GM13976 (cell line): ENCODE measurements around the gene DLK1.

ENCODE experiments used
- DNase-seq: peaks from one replicate; pipeline ENCODE4 v3.0.0; 2012; ENCODE audit warnings: low spot score
- in situ Hi-C: fragments of 300-500 bp; cut with MboI; formaldehyde crosslinking; loops from one replicate; pipeline ENCODE4 v1.12.0; 2022; ENCODE audit warnings: low sequenced_read_pairs, mixed read lengths, inconsistent platforms; ENCODE audit not compliant: unreplicated experiment
- TF ChIP-seq, protein P1 (sequence below): IDR thresholded peaks from 2 replicates; pipeline ENCODE4 v1.5.1; 2012; ENCODE audit warnings: borderline replicate concordance, mild to moderate bottlenecking; ENCODE audit not compliant: insufficient read depth; ENCODE audit errors: extremely low read depth, missing control alignments, control extremely low read depth

DLK1 gene

GRCh38 chr14:100767003-100767787 lies 40.5 kb downstream of the DLK1 start:
- TF ChIP-seq, protein P1, sequence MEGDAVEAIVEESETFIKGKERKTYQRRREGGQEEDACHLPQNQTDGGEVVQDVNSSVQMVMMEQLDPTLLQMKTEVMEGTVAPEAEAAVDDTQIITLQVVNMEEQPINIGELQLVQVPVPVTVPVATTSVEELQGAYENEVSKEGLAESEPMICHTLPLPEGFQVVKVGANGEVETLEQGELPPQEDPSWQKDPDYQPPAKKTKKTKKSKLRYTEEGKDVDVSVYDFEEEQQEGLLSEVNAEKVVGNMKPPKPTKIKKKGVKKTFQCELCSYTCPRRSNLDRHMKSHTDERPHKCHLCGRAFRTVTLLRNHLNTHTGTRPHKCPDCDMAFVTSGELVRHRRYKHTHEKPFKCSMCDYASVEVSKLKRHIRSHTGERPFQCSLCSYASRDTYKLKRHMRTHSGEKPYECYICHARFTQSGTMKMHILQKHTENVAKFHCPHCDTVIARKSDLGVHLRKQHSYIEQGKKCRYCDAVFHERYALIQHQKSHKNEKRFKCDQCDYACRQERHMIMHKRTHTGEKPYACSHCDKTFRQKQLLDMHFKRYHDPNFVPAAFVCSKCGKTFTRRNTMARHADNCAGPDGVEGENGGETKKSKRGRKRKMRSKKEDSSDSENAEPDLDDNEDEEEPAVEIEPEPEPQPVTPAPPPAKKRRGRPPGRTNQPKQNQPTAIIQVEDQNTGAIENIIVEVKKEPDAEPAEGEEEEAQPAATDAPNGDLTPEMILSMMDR: no peak
- no peak for DNase-seq
- in situ Hi-C loops: no loop called here

DNA sequence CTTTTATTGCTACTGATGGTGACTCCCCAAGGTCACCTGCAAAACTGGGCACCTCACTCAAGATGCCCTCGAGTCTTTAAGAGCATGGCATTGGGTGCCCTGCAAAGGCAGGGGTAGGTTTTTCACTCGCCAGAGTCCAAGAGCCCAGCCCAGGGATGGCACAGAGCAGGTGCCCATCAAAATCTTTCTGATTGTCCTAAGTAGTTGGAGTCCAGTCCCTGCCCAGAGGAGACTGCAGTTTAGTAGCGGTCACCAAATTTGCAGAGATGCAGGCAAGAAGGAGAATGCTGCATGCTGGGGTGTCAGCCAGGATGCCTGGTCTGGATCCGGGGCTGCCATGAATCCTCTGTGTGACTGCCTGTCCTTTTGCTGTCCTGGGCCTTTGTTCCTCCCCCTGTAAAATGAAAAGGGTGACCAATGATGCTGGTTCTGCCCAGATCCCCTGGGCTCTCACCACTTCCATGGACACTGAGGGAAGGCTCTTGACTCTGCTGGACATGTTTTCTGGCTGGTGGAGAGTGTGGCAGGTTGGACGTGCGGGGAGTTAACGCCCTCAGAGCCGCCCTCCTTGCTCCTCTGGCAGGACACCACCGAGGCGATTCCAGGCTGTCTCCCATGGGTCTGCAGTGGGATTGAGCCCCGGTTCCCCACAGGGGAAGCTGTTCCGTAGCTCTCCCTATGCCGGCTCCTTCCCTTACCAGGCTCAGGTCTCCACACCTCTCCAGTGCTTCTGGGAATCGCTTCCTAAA lies 41.3 kb downstream of the DLK1 start:
- TF ChIP-seq, protein P1: no peak
- in situ Hi-C loops: no loop called here
- no peak for DNase-seq

DNA sequence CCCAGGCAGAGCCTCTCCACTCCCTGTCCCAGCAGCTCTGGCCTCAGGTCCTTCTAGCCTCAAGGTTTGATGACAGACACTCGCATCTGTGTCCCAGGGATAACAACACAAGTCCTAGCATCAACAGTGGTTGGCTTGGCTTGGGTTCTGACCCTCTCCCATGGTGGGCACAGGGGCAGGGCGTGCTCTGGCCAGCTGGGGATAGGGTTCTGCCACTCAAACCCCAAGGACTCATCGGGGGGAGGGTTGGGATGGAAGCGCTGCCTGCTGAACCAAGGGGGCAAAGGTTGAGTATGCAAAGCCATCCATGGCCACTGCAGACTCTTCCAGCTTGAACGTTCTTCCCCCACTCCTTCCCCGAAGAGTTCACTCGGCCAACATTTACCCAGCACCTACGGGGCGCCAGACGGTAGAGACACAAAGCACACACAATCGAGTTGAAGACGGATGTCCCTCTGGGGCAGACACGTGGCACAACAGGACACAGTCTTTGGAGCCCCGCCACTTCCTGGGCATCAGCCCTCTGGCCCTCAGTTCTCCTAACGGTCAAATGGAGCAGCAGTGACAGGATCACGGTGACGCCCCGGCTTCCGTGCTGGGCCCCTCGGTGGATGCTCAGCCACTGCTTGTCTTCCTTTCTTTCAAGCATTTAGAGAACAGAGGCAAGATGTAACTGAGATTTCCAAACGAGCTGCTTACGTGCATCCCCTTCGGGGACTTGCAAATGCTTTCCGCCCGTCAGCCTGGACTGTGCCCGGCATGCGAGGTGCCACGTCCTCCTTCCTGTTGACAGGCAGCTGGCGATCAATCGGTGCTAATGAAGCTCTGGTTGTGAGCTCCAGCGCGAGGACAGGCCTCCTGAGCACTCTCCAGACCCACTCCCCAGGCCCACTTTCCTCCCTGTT lies 42.6 kb downstream of the DLK1 start:
- in situ Hi-C loops: no loop called here
- TF ChIP-seq, protein P1: no peak
- DNase-seq: no peak

- no peak for DNase-seq
- in situ Hi-C loops: no loop called here
- TF ChIP-seq, protein P1: no peak
These were observed 43.4 kb downstream of the DLK1 start for GRCh38 chr14:100770046-100770445.

- DNase-seq: no peak
- in situ Hi-C loops: no loop called here
- TF ChIP-seq, protein P1: no peak
These were observed 44.0 kb downstream of the DLK1 start for GRCh38 chr14:100770605-100771120.
